Measurements from ENCODE around the gene LAMA4.

Gene LAMA4

GRCh38 chr6:112148103-112148502, 106.3 kb downstream of the LAMA4 start:
- no peak for TF ChIP-seq CTCF (IDR thresholded peaks at IDR 0.05)

GRCh38 chr6:112145080-112145573, 109.2 kb downstream of the LAMA4 start:
- no peak for TF ChIP-seq CTCF (IDR thresholded peaks at IDR 0.05)

GRCh38 chr6:112144145-112144926, 110.0 kb downstream of the LAMA4 start:
- no peak for TF ChIP-seq CTCF (IDR thresholded peaks at IDR 0.05)

- TF ChIP-seq CTCF (IDR thresholded peaks at IDR 0.05), result no peak
Observed at GRCh38 chr6:112141707-112142106, 112.7 kb downstream of the LAMA4 start.

- no peak for TF ChIP-seq CTCF (IDR thresholded peaks at IDR 0.05)
Observed at GRCh38 chr6:112139052-112139451, 115.3 kb downstream of the LAMA4 start.

- TF ChIP-seq CTCF (IDR thresholded peaks at IDR 0.05), result no peak
Observed at GRCh38 chr6:112130878-112131277, 123.5 kb downstream of the LAMA4 start.

- no peak for TF ChIP-seq CTCF (IDR thresholded peaks at IDR 0.05)
Observed at GRCh38 chr6:112128208-112128607, 126.2 kb downstream of the LAMA4 start.

Measured in LNCAP (cell line).